WTC11 (cell line): ENCODE measurements around the gene OR5P2. TPM values are rescaled to one million over a fixed set of nuclear protein-coding genes. Genes with fewer than 3 reads are reported as not detected.
"Not testable (repeated sequence)": the region's sequence is repeated elsewhere in the genome, so short reads cannot be mapped to it uniquely, and the experiment has no call there.

ENCODE experiments used
- ATAC-seq: fragments of 200-7000 bp; cut with Tn5 transposase; 2 replicates; pipeline ENCODE4 v1.10.0; 2021; ENCODE audit warnings: mild to moderate bottlenecking, moderate library complexity
- CTCF ChIA-PET: fragments of 300-600 bp; sonication (Branson Sonifier 250); formaldehyde crosslinking; loops from one replicate; lab custom pipeline; 2021; ENCODE audit warnings: antibody characterized with exemption; lab: Charles Lee
- POLR2A ChIA-PET: fragments of 350-600 bp; sonication (Branson Sonifier 250); formaldehyde crosslinking; loops from one replicate; lab custom pipeline; 2021; ENCODE audit warnings: antibody characterized with exemption; lab: Charles Lee
- DNase-seq: peaks from one replicate; pipeline ENCODE4 v3.0.0; 2021; ENCODE audit warnings: low spot score
- H3K27ac Mint-ChIP-seq: 2 replicates; pipeline ENCODE4 v1.8.0; 2021; ENCODE audit warnings: mixed read lengths
- H3K27me3 Mint-ChIP-seq: 2 replicates; pipeline ENCODE4 v1.8.0; 2021; ENCODE audit warnings: low read depth, mild to moderate bottlenecking, moderate library complexity, mixed read lengths
- H3K36me3 Mint-ChIP-seq: 2 replicates; pipeline ENCODE4 v1.8.0; 2021; ENCODE audit warnings: mixed read lengths
- H3K4me1 Mint-ChIP-seq: 2 replicates; pipeline ENCODE4 v1.8.0; 2022; ENCODE audit warnings: mixed read lengths
- H3K4me3 Mint-ChIP-seq: 2 replicates; pipeline ENCODE4 v1.8.0; 2021; ENCODE audit warnings: mild to moderate bottlenecking, moderate library complexity, mixed read lengths
- H3K9me3 Mint-ChIP-seq: 2 replicates; pipeline ENCODE4 v1.8.0; 2021; ENCODE audit warnings: mixed read lengths
- ESRRA ChIP-seq: sonication (generic); formaldehyde crosslinking; IDR thresholded peaks from 2 replicates; pipeline ENCODE4 v1.8.1; 2022; ENCODE audit warnings: mild to moderate bottlenecking, missing genetic modification reagents, borderline replicate concordance
- MXD4 ChIP-seq: fragments of 250-450 bp; sonication (Bioruptor Pico); IDR thresholded peaks from 2 replicates; pipeline ENCODE4 v1.8.0; 2021; ENCODE audit warnings: mild to moderate bottlenecking, moderate library complexity, borderline replicate concordance
- ZNF232 ChIP-seq: sonication (generic); formaldehyde crosslinking; IDR thresholded peaks from 2 replicates; pipeline ENCODE4 v1.8.0; 2022; ENCODE audit warnings: mild to moderate bottlenecking, missing genetic modification reagents
- ZNF317 ChIP-seq: sonication (generic); formaldehyde crosslinking; IDR thresholded peaks from 2 replicates; pipeline ENCODE4 v1.8.1; 2023; ENCODE audit warnings: low read depth, mild to moderate bottlenecking, moderate library complexity, missing genetic modification reagents, borderline replicate concordance
- ZNF416 ChIP-seq: fragments of 250-450 bp; sonication (Bioruptor Pico); IDR thresholded peaks from 2 replicates; pipeline ENCODE4 v1.9.0; 2021; ENCODE audit warnings: mild to moderate bottlenecking, inconsistent platforms
- total RNA-seq: library from RNA; stranded (reverse); gene quantifications from 3 replicates; pipeline ENCODE4 v1.2.3, GENCODE V29; 2021
- TF ChIP-seq, protein P1 (sequence below): sonication (generic); formaldehyde crosslinking; conservative IDR thresholded peaks from 2 replicates; pipeline ENCODE4 v1.8.1; 2022; ENCODE audit warnings: mild to moderate bottlenecking, missing genetic modification reagents
- TF ChIP-seq, protein P2 (sequence below): sonication (generic); formaldehyde crosslinking; IDR thresholded peaks from 2 replicates; pipeline ENCODE4 v1.8.1; 2023; ENCODE audit warnings: mild to moderate bottlenecking, missing genetic modification reagents, moderate library complexity
- TF ChIP-seq, protein P3 (sequence below): fragments of 250-450 bp; sonication (Bioruptor Pico); IDR thresholded peaks from 2 replicates; pipeline ENCODE4 v1.9.0; 2021; ENCODE audit warnings: mild to moderate bottlenecking
- TF ChIP-seq, protein P4 (sequence below): fragments of 200-600 bp; IDR thresholded peaks from 2 replicates; pipeline ENCODE4 v1.8.0; 2022; ENCODE audit warnings: antibody characterized with exemption
- TF ChIP-seq, protein P5 (sequence below): sonication (generic); formaldehyde crosslinking; IDR thresholded peaks from 2 replicates; pipeline ENCODE4 v1.8.0; 2022; ENCODE audit warnings: mild to moderate bottlenecking, missing genetic modification reagents
- TF ChIP-seq, protein P6 (sequence below): fragments of 250-450 bp; sonication (Bioruptor Pico); IDR thresholded peaks from 2 replicates; pipeline ENCODE4 v2.1.2; 2022; ENCODE audit warnings: mild to moderate bottlenecking, moderate library complexity
- TF ChIP-seq, protein P7 (sequence below): sonication (generic); formaldehyde crosslinking; IDR thresholded peaks from 2 replicates; pipeline ENCODE4 v1.8.0; 2022; ENCODE audit warnings: missing genetic modification reagents
- TF ChIP-seq, protein P8 (sequence below): sonication (generic); formaldehyde crosslinking; IDR thresholded peaks from 2 replicates; pipeline ENCODE4 v1.8.0; 2023; ENCODE audit warnings: mild to moderate bottlenecking, missing genetic modification reagents

OR5P2 gene
- total RNA-seq, 1 experiment from 2014 or later, result not detected

DNA sequence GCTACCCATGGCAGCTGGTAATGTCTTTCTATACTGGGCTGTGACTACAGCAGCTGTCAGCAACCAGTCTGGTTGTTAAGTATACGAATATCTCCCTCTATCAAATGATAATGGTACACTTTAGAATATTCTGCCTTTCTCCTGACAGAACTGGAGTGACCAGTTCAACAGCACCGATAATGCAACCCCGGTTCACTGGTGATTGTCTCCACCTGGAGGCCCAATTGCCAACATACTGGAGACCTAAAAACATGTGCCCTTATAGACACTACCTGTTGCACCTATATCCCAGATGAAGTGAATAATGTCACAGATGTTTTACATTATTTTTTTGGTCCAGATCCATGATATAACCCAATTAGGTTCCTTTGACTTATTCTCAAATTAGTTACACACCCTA lies 21.1 kb downstream of the OR5P2 start:
- DNase-seq (no peak), ATAC-seq (peak; percentile 50)
- Mint-ChIP-seq H3K9me3 (no peaks in the 10 kb centered on the region), H3K4me1 (no peaks in the 10 kb centered on the region), H3K4me3 (no peak overlapping the region), H3K36me3 (no peaks in the 10 kb centered on the region)
- POLR2A ChIA-PET, result no interaction called here
- TF ChIP-seq, protein P1, sequence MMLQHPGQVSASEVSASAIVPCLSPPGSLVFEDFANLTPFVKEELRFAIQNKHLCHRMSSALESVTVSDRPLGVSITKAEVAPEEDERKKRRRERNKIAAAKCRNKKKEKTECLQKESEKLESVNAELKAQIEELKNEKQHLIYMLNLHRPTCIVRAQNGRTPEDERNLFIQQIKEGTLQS, result no peak
- TF ChIP-seq, protein P2, sequence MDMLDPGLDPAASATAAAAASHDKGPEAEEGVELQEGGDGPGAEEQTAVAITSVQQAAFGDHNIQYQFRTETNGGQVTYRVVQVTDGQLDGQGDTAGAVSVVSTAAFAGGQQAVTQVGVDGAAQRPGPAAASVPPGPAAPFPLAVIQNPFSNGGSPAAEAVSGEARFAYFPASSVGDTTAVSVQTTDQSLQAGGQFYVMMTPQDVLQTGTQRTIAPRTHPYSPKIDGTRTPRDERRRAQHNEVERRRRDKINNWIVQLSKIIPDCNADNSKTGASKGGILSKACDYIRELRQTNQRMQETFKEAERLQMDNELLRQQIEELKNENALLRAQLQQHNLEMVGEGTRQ (CRISPR knock-in tag), result no peak
- TF ChIP-seq, protein P3, sequence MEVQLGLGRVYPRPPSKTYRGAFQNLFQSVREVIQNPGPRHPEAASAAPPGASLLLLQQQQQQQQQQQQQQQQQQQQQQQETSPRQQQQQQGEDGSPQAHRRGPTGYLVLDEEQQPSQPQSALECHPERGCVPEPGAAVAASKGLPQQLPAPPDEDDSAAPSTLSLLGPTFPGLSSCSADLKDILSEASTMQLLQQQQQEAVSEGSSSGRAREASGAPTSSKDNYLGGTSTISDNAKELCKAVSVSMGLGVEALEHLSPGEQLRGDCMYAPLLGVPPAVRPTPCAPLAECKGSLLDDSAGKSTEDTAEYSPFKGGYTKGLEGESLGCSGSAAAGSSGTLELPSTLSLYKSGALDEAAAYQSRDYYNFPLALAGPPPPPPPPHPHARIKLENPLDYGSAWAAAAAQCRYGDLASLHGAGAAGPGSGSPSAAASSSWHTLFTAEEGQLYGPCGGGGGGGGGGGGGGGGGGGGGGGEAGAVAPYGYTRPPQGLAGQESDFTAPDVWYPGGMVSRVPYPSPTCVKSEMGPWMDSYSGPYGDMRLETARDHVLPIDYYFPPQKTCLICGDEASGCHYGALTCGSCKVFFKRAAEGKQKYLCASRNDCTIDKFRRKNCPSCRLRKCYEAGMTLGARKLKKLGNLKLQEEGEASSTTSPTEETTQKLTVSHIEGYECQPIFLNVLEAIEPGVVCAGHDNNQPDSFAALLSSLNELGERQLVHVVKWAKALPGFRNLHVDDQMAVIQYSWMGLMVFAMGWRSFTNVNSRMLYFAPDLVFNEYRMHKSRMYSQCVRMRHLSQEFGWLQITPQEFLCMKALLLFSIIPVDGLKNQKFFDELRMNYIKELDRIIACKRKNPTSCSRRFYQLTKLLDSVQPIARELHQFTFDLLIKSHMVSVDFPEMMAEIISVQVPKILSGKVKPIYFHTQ (CRISPR knock-in tag), result no peak
- TF ChIP-seq, protein P4, sequence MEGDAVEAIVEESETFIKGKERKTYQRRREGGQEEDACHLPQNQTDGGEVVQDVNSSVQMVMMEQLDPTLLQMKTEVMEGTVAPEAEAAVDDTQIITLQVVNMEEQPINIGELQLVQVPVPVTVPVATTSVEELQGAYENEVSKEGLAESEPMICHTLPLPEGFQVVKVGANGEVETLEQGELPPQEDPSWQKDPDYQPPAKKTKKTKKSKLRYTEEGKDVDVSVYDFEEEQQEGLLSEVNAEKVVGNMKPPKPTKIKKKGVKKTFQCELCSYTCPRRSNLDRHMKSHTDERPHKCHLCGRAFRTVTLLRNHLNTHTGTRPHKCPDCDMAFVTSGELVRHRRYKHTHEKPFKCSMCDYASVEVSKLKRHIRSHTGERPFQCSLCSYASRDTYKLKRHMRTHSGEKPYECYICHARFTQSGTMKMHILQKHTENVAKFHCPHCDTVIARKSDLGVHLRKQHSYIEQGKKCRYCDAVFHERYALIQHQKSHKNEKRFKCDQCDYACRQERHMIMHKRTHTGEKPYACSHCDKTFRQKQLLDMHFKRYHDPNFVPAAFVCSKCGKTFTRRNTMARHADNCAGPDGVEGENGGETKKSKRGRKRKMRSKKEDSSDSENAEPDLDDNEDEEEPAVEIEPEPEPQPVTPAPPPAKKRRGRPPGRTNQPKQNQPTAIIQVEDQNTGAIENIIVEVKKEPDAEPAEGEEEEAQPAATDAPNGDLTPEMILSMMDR, result no peak
- TF ChIP-seq ZNF416 (CRISPR knock-in tag), result no peak
- TF ChIP-seq, protein P5, sequence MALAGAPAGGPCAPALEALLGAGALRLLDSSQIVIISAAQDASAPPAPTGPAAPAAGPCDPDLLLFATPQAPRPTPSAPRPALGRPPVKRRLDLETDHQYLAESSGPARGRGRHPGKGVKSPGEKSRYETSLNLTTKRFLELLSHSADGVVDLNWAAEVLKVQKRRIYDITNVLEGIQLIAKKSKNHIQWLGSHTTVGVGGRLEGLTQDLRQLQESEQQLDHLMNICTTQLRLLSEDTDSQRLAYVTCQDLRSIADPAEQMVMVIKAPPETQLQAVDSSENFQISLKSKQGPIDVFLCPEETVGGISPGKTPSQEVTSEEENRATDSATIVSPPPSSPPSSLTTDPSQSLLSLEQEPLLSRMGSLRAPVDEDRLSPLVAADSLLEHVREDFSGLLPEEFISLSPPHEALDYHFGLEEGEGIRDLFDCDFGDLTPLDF (CRISPR knock-in tag), result no peak
- no peak for TF ChIP-seq MXD4
- TF ChIP-seq ESRRA (CRISPR knock-in tag), result no peak
- TF ChIP-seq, protein P6, sequence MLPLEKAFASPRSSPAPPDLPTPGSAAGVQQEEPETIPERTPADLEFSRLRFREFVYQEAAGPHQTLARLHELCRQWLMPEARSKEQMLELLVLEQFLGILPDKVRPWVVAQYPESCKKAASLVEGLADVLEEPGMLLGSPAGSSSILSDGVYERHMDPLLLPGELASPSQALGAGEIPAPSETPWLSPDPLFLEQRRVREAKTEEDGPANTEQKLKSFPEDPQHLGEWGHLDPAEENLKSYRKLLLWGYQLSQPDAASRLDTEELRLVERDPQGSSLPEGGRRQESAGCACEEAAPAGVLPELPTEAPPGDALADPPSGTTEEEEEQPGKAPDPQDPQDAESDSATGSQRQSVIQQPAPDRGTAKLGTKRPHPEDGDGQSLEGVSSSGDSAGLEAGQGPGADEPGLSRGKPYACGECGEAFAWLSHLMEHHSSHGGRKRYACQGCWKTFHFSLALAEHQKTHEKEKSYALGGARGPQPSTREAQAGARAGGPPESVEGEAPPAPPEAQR, result no peak
- TF ChIP-seq, protein P7, sequence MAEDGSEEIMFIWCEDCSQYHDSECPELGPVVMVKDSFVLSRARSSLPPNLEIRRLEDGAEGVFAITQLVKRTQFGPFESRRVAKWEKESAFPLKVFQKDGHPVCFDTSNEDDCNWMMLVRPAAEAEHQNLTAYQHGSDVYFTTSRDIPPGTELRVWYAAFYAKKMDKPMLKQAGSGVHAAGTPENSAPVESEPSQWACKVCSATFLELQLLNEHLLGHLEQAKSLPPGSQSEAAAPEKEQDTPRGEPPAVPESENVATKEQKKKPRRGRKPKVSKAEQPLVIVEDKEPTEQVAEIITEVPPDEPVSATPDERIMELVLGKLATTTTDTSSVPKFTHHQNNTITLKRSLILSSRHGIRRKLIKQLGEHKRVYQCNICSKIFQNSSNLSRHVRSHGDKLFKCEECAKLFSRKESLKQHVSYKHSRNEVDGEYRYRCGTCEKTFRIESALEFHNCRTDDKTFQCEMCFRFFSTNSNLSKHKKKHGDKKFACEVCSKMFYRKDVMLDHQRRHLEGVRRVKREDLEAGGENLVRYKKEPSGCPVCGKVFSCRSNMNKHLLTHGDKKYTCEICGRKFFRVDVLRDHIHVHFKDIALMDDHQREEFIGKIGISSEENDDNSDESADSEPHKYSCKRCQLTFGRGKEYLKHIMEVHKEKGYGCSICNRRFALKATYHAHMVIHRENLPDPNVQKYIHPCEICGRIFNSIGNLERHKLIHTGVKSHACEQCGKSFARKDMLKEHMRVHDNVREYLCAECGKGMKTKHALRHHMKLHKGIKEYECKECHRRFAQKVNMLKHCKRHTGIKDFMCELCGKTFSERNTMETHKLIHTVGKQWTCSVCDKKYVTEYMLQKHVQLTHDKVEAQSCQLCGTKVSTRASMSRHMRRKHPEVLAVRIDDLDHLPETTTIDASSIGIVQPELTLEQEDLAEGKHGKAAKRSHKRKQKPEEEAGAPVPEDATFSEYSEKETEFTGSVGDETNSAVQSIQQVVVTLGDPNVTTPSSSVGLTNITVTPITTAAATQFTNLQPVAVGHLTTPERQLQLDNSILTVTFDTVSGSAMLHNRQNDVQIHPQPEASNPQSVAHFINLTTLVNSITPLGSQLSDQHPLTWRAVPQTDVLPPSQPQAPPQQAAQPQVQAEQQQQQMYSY (CRISPR knock-in tag), result no peak
- TF ChIP-seq ZNF232 (CRISPR knock-in tag), result no peak
- no peak for TF ChIP-seq ZNF317 (CRISPR knock-in tag)
- TF ChIP-seq, protein P8, sequence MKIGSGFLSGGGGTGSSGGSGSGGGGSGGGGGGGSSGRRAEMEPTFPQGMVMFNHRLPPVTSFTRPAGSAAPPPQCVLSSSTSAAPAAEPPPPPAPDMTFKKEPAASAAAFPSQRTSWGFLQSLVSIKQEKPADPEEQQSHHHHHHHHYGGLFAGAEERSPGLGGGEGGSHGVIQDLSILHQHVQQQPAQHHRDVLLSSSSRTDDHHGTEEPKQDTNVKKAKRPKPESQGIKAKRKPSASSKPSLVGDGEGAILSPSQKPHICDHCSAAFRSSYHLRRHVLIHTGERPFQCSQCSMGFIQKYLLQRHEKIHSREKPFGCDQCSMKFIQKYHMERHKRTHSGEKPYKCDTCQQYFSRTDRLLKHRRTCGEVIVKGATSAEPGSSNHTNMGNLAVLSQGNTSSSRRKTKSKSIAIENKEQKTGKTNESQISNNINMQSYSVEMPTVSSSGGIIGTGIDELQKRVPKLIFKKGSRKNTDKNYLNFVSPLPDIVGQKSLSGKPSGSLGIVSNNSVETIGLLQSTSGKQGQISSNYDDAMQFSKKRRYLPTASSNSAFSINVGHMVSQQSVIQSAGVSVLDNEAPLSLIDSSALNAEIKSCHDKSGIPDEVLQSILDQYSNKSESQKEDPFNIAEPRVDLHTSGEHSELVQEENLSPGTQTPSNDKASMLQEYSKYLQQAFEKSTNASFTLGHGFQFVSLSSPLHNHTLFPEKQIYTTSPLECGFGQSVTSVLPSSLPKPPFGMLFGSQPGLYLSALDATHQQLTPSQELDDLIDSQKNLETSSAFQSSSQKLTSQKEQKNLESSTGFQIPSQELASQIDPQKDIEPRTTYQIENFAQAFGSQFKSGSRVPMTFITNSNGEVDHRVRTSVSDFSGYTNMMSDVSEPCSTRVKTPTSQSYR (CRISPR knock-in tag), result no peak
- TF ChIP-seq, all 79 proteins: peak for 0
- no peaks in the 10 kb centered on the region for H3K27me3 Mint-ChIP-seq
- CTCF ChIA-PET, result interaction anchor here (0.5 kb wide), 1 partner anchor 81 kb away, joined by 4 read pairs; no protein-coding TSS in a partner anchor
- H3K27ac Mint-ChIP-seq, result no peak overlapping the region

DNA sequence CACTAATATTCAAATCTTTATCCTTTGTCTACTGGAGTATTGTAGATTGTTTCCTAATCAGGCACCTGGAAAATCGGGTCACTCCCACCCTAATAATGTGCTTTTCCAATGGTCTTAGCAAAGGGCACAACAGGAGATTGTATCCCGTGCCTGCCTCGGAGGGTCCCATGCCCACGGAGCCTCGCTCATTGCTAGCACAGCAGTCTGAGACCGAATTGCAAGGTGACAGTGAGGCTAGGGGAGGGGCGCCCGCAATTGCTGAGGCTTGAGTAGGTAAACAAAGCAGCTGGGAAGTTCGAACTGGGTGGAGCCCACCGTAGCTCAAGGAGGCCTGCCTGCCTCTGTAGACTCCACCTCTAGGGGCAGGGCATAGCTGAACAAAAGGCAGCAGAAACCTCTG lies 32.4 kb downstream of the OR5P2 start:
- POLR2A ChIA-PET, H3K27ac Mint-ChIP-seq: not testable (repeated sequence)

More for the DNA sequence above, 32.4 kb downstream of the OR5P2 start:
- DNase-seq, H3K4me3 Mint-ChIP-seq, CTCF ChIA-PET, H3K4me1 Mint-ChIP-seq, H3K36me3 Mint-ChIP-seq, ATAC-seq: not testable (repeated sequence)
- H3K27me3 Mint-ChIP-seq, result peaks cover 18% of the 10 kb centered on the region
- H3K9me3 Mint-ChIP-seq, result peaks cover 36% of the 10 kb centered on the region
